Ishikawa (cell line): ENCODE data around the gene TMF1.

ENCODE experiments used
- CEBPB ChIP-seq: IDR thresholded peaks from 2 replicates; pipeline ENCODE4 v1.6.1; 2012
- CREB1 ChIP-seq: IDR thresholded peaks from 2 replicates; pipeline ENCODE4 v1.6.1; 2012; ENCODE audit warnings: low read depth
- TAF1 ChIP-seq: IDR thresholded peaks from 2 replicates; pipeline ENCODE4 v1.6.1; 2012; ENCODE audit warnings: low read depth, mild to moderate bottlenecking

- no peak for TF ChIP-seq TAF1
- no peak for TF ChIP-seq CEBPB
- no peak for TF ChIP-seq CREB1
These were observed 42.5 kb upstream of the TMF1 start for GRCh38 chr3:69094467-69095205.
